Peyer's patch (tissue), 4 donors: Measurements from ENCODE around the gene NBPF1.
"Not testable (repeated sequence)": the region's sequence is repeated elsewhere in the genome, so short reads cannot be mapped to it uniquely, and the experiment has no call there.

Source experiments
- CTCF ChIP-seq, 6 experiments: fragments of 450-650 bp in 4 of 6; fragments of 200-600 bp in 2 of 6; sonication (generic) in 1 of 6; IDR thresholded peaks; one replicate each; pipeline ENCODE4 v1.5.1; 2017 to 2019; ENCODE audit warnings: antibody characterized with exemption in 6 of 6, mild to moderate bottlenecking in 3 of 6, moderate library complexity in 1 of 6
- POLR2A ChIP-seq, 2 donors: fragments of 450-650 bp; IDR thresholded peaks; one replicate each; pipeline ENCODE4 v1.5.1; 2017; ENCODE audit warnings: antibody characterized with exemption in 2 of 2, mild to moderate bottlenecking in 2 of 2, moderate library complexity in 2 of 2

- not testable (repeated sequence) for TF ChIP-seq CTCF, POLR2A (IDR thresholded peaks at IDR 0.05)
These were observed 30.3 kb upstream of the NBPF1 start for GRCh38 chr1:16643476-16644192.
